Adrenal gland (tissue), 5 donors: ENCODE results near the gene LRRC61.

Experiments
- POLR2A ChIP-seq, 2 donors: fragments of 450-650 bp; IDR thresholded peaks; one replicate each; pipeline ENCODE4 v1.6.1; 2017; ENCODE audit warnings: antibody characterized with exemption in 2 of 2, mild to moderate bottlenecking in 2 of 2, moderate library complexity in 1 of 2
- TF ChIP-seq, protein P1 (sequence below), 6 experiments: fragments of 450-650 bp in 4 of 6; fragments of 200-600 bp in 2 of 6; sonication (generic) in 1 of 6; IDR thresholded peaks; 1 replicate in 5 of 6; 2 replicates in 1 of 6; pipeline versions ENCODE4 v1.5.1 to v1.8.0; 2016 to 2021; ENCODE audit warnings: antibody characterized with exemption in 6 of 6, mild to moderate bottlenecking in 2 of 6, moderate library complexity in 1 of 6
- donor health status: DM: no; HTN: no; CAD: no.

DNA sequence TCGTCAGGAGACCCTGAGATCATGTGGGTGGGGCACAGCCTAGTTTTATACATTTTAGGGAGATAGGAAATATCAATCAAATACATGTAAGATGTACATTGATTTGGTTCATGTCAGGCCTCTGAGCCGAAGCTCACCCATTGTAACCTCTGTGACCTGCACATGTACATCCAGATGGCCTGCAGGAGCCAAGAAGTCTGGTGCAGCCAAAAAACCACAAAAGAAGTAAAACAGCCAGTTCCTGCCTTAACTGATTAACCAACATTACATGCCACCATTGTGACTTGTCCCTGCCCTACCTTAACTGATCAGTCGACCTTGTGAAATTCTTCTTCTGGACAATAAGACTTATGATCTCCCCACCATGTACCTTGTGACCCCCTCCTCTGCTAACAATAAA, 16.0 kb upstream of the LRRC61 start:
- TF ChIP-seq POLR2A (IDR thresholded peaks at IDR 0.05) = no peak
- TF ChIP-seq, protein P1, sequence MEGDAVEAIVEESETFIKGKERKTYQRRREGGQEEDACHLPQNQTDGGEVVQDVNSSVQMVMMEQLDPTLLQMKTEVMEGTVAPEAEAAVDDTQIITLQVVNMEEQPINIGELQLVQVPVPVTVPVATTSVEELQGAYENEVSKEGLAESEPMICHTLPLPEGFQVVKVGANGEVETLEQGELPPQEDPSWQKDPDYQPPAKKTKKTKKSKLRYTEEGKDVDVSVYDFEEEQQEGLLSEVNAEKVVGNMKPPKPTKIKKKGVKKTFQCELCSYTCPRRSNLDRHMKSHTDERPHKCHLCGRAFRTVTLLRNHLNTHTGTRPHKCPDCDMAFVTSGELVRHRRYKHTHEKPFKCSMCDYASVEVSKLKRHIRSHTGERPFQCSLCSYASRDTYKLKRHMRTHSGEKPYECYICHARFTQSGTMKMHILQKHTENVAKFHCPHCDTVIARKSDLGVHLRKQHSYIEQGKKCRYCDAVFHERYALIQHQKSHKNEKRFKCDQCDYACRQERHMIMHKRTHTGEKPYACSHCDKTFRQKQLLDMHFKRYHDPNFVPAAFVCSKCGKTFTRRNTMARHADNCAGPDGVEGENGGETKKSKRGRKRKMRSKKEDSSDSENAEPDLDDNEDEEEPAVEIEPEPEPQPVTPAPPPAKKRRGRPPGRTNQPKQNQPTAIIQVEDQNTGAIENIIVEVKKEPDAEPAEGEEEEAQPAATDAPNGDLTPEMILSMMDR (IDR thresholded peaks at IDR 0.05) = no peak
